Skeletal muscle satellite cell (primary cell): ENCODE results near the gene ASH1L.
"Not testable (repeated sequence)": the region's sequence is repeated elsewhere in the genome, so short reads cannot be mapped to it uniquely, and the experiment has no call there.

Experiments used
- H3K27me3 ChIP-seq: 2 replicates; pipeline ENCODE4 v1.7.0; 2013; ENCODE audit warnings: low read length; ENCODE audit not compliant: control insufficient read depth, insufficient read depth
- H3K36me3 ChIP-seq: 2 replicates; pipeline ENCODE4 v1.7.0; 2013; ENCODE audit warnings: mild to moderate bottlenecking, control low read depth, low read length; ENCODE audit not compliant: insufficient read depth
- H3K4me1 ChIP-seq: 2 replicates; pipeline ENCODE4 v1.7.0; 2013; ENCODE audit warnings: low read length; ENCODE audit not compliant: control insufficient read depth, insufficient read depth
- H3K4me2 ChIP-seq: 2 replicates; pipeline ENCODE4 v1.7.0; 2013; ENCODE audit warnings: mild to moderate bottlenecking, low read length
- H3K4me3 ChIP-seq: 2 replicates; pipeline ENCODE4 v1.7.0; 2013; ENCODE audit warnings: low read length
- H3K9ac ChIP-seq: 2 replicates; pipeline ENCODE4 v1.7.0; 2013; ENCODE audit warnings: mild to moderate bottlenecking, low read depth, low read length, moderate library complexity
- H3K9me3 ChIP-seq: replicated peaks from 2 replicates; pipeline ENCODE4 v1.7.0; 2013; ENCODE audit warnings: mild to moderate bottlenecking, control low read depth, low read length

The ASH1L gene

DNA sequence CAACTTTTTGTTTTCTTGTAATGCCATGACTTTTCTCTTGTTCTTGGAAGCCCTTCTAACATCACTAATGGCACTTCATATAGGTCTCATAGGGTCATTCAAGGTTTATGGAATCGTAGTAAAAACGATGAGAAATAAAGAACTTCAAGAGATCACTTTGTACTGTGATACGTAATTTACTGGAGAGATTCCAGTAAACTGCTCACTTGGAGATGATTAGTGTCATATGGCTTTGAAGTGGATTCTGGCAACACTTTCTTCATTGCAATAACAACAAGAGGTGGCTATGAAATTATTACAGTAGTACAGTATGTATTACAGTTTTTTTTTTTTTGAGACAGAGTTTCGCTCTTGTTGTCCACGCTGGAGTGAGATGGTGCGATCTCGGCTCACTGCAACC lies 138.5 kb downstream of the ASH1L start:
- peaks cover 5% of the 10 kb centered on the region for H3K36me3 ChIP-seq

DNA sequence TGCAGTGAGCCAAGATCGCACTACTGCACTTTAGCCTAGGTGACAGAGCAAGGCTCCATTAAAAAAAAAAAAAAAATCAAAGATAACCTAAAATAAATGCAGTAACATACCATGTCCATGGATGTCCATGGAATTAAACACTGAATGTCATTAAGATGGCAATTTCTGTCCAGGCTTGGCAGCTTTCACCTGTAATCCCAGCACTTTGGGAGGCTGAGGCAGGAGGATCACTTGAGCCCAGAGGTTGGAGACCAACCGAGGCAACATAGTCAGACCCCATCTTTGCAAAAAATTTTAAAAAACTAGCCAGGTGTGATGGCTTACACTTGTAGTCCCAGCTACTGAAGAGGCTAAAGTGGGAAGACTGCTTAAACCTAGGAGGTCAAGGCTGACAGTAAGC lies 141.8 kb downstream of the ASH1L start:
- Histone ChIP-seq H3K27me3 (no peaks in the 10 kb centered on the region), H3K4me3 (no peak overlapping the region), H3K9me3 (no peaks in the 10 kb centered on the region), H3K4me2 (no peak overlapping the region), H3K36me3 (peaks cover 5% of the 10 kb centered on the region), H3K9ac (no peak overlapping the region), H3K4me1 (peaks cover 5% of the 10 kb centered on the region)

More for the DNA sequence above, 138.5 kb downstream of the ASH1L start:
- Histone ChIP-seq H3K9me3 (no peaks in the 10 kb centered on the region), H3K4me2 (no peak overlapping the region), H3K27me3 (no peaks in the 10 kb centered on the region), H3K9ac (no peak overlapping the region), H3K4me1 (peaks cover 5% of the 10 kb centered on the region), H3K4me3 (no peak overlapping the region)

DNA sequence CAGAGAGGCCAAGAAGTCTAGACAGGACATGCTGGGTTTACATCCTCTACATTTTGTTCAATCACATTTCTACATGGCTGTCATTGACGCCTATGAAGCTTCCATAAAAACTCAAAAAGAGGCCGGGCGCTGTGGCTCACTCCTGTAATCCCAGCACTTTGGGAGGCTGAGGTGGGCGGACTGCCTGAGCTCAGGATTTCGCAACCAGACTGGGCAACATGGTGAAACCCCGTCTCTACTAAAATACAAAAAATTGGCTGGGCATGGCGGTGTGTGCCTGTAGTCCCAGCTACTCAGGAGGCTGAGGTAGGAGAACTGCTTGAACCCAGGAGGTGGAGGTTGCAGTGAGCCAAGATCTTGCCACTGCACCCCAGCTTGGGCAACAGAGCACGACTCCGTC lies 150.8 kb downstream of the ASH1L start:
- H3K27me3 ChIP-seq, H3K4me2 ChIP-seq, H3K4me1 ChIP-seq, H3K9me3 ChIP-seq, H3K9ac ChIP-seq, H3K4me3 ChIP-seq: not testable (repeated sequence)
- peaks cover 17% of the 10 kb centered on the region for H3K36me3 ChIP-seq

GRCh38 chr1:155410931-155411330 lies 151.7 kb downstream of the ASH1L start:
- H3K27me3 ChIP-seq: no peaks in the 10 kb centered on the region
- peaks cover 17% of the 10 kb centered on the region for H3K36me3 ChIP-seq
- no peak overlapping the region for H3K4me3 ChIP-seq
- no peaks in the 10 kb centered on the region for H3K9me3 ChIP-seq
- no peak overlapping the region for H3K4me2 ChIP-seq
- H3K4me1 ChIP-seq: no peaks in the 10 kb centered on the region
- H3K9ac ChIP-seq: no peak overlapping the region

- H3K27me3 ChIP-seq: no peaks in the 10 kb centered on the region
- no peak overlapping the region for H3K4me3 ChIP-seq
- no peak overlapping the region for H3K4me2 ChIP-seq
- no peak overlapping the region for H3K9ac ChIP-seq
- H3K36me3 ChIP-seq: peaks cover 13% of the 10 kb centered on the region
- H3K4me1 ChIP-seq: no peaks in the 10 kb centered on the region
- no peaks in the 10 kb centered on the region for H3K9me3 ChIP-seq
These were observed 165.6 kb downstream of the ASH1L start for GRCh38 chr1:155396874-155397476.

DNA sequence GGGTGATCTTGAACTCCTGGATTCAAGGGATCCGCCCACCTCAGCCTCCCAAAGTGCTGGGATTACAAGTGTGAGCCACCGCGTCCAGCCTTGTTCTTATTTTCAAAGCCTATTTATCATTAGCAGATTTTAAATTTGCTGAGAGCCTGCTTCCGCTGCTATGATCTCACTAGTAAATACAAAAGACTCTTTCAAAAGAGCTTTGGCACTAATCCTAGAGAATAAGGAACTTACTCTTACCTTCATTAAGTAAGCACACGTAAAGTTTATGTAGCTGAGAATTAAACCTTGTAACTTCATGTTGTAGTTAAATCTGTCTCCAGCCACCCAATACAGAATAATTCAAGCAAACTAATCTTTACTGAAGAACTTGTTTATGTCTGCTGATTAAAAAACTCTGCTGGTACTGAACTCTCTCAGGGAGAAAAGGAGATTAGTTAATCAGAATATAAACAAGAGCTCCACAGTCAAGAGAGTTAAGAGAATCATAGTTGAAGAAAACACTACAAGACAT lies 169.6 kb downstream of the ASH1L start:
- Histone ChIP-seq H3K36me3 (peaks cover 17% of the 10 kb centered on the region), H3K4me1 (no peaks in the 10 kb centered on the region), H3K27me3 (no peaks in the 10 kb centered on the region), H3K4me2 (no peak overlapping the region), H3K4me3 (no peak overlapping the region), H3K9ac (no peak overlapping the region), H3K9me3 (no peaks in the 10 kb centered on the region)

- no peak overlapping the region for H3K4me2 ChIP-seq
- no peak overlapping the region for H3K9ac ChIP-seq
- no peaks in the 10 kb centered on the region for H3K4me1 ChIP-seq
- H3K9me3 ChIP-seq: no peaks in the 10 kb centered on the region
- no peaks in the 10 kb centered on the region for H3K27me3 ChIP-seq
- peaks cover 27% of the 10 kb centered on the region for H3K36me3 ChIP-seq
- H3K4me3 ChIP-seq: no peak overlapping the region
These were observed 172.8 kb downstream of the ASH1L start for GRCh38 chr1:155389826-155390225.

DNA sequence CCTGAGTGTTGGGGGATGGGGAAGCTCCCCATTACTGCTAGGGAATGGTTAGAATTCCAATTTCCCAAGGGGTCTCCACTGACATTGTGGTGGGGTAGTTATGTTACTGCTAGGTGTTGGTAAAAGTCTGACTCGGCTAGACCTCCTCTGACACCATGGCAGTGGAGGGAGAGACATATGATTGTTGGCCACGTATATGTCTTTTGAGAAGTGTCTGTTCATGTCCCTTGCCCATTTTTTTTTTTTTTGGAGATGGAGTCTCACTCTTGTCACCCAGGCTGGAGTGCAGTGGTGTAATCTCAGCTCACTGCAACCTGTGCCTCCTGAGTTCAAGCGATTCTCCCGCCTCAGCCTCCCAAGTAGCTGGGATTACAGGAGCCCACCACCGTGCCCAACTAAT lies 176.8 kb downstream of the ASH1L start:
- H3K9me3 ChIP-seq, H3K4me2 ChIP-seq, H3K27me3 ChIP-seq, H3K4me1 ChIP-seq, H3K9ac ChIP-seq, H3K4me3 ChIP-seq: not testable (repeated sequence)
- H3K36me3 ChIP-seq: peaks cover 19% of the 10 kb centered on the region

- H3K9me3 ChIP-seq: no peaks in the 10 kb centered on the region
- H3K4me3 ChIP-seq: no peak overlapping the region
- no peaks in the 10 kb centered on the region for H3K27me3 ChIP-seq
- H3K4me1 ChIP-seq: peaks cover 5% of the 10 kb centered on the region
- no peak overlapping the region for H3K9ac ChIP-seq
- H3K36me3 ChIP-seq: peaks cover 23% of the 10 kb centered on the region
- H3K4me2 ChIP-seq: no peak overlapping the region
These were observed 179.2 kb downstream of the ASH1L start for GRCh38 chr1:155383406-155383805.

GRCh38 chr1:155379631-155380090 lies 182.9 kb downstream of the ASH1L start:
- Histone ChIP-seq H3K4me3 (no peak overlapping the region), H3K27me3 (no peaks in the 10 kb centered on the region), H3K9ac (no peak overlapping the region), H3K36me3 (peaks cover 32% of the 10 kb centered on the region), H3K4me1 (peaks cover 5% of the 10 kb centered on the region), H3K9me3 (no peaks in the 10 kb centered on the region), H3K4me2 (peak overlapping the region; percentile 34)

DNA sequence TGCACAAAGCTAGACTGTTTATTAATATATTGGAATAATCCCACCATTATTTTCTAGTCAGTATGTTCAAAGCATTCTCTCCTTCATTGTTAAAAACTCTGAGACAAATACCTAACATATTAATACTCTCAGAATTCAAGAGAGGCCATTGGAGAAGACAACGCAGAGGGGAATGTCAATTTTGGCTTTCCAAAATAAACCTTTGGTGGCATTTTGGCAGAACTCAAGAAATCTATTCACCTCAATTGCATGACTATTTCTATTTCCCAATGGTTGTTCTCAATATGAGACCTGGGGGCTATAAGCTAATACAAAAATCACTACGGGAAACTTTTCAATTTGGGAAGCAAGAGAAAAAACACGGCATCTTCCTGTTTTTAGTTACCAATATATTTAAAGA lies 183.4 kb downstream of the ASH1L start:
- peaks cover 32% of the 10 kb centered on the region for H3K36me3 ChIP-seq
- H3K4me3 ChIP-seq: no peak overlapping the region
- H3K4me1 ChIP-seq: peaks cover 5% of the 10 kb centered on the region
- H3K4me2 ChIP-seq: peak overlapping the region; percentile 34
- no peak overlapping the region for H3K9ac ChIP-seq
- no peaks in the 10 kb centered on the region for H3K9me3 ChIP-seq
- no peaks in the 10 kb centered on the region for H3K27me3 ChIP-seq

DNA sequence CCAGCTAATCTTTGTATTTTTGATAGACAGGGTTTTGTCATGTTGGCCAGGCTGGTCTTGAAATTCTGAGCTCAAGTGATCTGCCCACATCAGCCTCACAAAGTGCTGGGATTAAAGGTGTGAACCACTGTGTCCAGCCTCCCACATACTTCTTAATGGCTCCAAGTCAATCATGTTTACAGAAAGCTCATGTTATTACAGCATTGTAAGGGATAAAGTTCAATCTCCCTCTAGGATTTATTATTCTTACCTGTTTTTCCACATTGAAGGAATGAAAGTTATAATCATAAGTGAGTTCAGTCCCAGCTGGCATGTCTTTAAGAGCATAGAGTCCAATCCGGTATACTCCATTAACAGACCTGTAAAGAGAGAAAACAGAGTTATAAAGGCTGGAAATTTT lies 202.6 kb downstream of the ASH1L start:
- H3K27me3 ChIP-seq: no peaks in the 10 kb centered on the region
- H3K9me3 ChIP-seq: no peaks in the 10 kb centered on the region
- H3K4me1 ChIP-seq: no peaks in the 10 kb centered on the region
- H3K9ac ChIP-seq: no peak overlapping the region
- H3K36me3 ChIP-seq: peaks cover 22% of the 10 kb centered on the region
- H3K4me2 ChIP-seq: no peak overlapping the region
- H3K4me3 ChIP-seq: no peak overlapping the region
